Measurements from ENCODE around the gene VAV3. TPM values are rescaled to one million over a fixed set of nuclear protein-coding genes. Genes with fewer than 3 reads are reported as not detected.

Gene VAV3
- total and polyA plus RNA-seq, 2 of the 8 experiments (the other 6 are each of a cell fraction or from before 2014, with no cell fraction given) = 2.9 to 7.9 TPM

DNA sequence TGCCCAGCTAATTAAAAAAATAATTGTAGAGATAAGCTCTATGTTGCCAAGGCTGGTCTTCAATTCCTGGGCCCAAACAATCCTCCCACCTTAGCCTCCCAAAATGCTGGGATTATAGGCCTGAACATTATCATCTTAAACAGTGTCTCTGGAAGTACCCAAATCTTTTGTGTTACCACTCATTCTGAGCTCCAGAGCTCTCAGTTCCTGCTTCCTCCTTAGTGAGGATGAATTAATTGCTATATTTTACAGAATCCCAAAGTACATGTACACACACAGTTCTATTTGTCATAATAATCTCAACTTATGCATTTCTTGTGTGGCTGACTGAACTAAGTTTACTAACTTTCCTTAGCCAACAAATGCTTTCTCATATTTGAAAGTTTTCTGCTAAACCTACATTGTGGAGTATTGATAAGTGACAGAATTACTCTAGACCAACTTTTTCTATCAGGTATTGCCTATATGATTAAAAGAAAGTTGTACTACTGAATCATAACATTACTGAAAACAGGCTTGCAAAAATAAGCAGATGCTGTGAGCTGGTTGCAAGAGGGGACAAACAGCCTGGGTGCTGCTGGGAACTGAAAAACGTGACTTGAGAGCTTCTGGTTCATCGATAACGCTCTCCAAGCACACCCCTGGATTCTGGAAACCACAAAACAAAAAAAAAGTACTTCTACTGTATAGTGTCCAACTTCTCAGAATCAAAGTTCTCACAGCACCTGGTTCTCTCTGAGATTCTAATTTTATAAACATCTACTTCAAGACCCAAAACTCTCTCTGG, 15.3 kb downstream of the VAV3 start:
- H3K23me2 ChIP-seq (ENCODE audit: low read depth, low read length) = no peaks in the 10 kb centered on the region; the same call in 1 of the 2 replicates
- no peak overlapping the region for H2BK20ac ChIP-seq (ENCODE audit: low read length)
- no peaks in the 10 kb centered on the region for H4K20me1 ChIP-seq (replicated peaks in 1 of 2; ENCODE audit: control insufficient read depth in 1 of 2, insufficient read depth in 2 of 2, low read length in 2 of 2)
- H2AFZ ChIP-seq (ENCODE audit: low read length) = no peak overlapping the region
- H4K8ac ChIP-seq (ENCODE audit: extremely low read depth, insufficient read depth, low read length) = no peak overlapping the region
- H3K4me1 ChIP-seq (replicated peaks in 1 of 4; ENCODE audit: control insufficient read depth in 3 of 4, insufficient read depth in 4 of 4, low read length in 3 of 4) = 0 out of 7 replicates have a peak, but pooled peaks cover 0 to 4% (median 0%) of the 10 kb centered on the region in 4 experiments
- H3K27ac ChIP-seq (ENCODE audit: low read depth, low read length) = no peak overlapping the region
- no peak overlapping the region for H4K5ac ChIP-seq (ENCODE audit: insufficient read length, low read depth, low read length)
- no peak overlapping the region for H2BK12ac ChIP-seq (ENCODE audit: low read depth, low read length)
- H3K56ac ChIP-seq (replicated peaks; ENCODE audit: insufficient read length, low read depth, low read length) = no peak overlapping the region
- POLR2A ChIA-PET (ENCODE audit: partially characterized antibody) = no interaction called here
- no peak overlapping the region for H3K4me2 ChIP-seq (ENCODE audit: insufficient read depth in 1 of 2, low read depth in 2 of 2, low read length in 2 of 2)
- no peaks in the 10 kb centered on the region; the same call in 1 of the 2 replicates for H3K79me1 ChIP-seq (ENCODE audit: low read depth, low read length)
- H3K9ac ChIP-seq (replicated peaks in 1 of 4; ENCODE audit: extremely low read depth in 1 of 4, low read depth in 3 of 4, low read length in 3 of 4) = no peak overlapping the region
- H2BK15ac ChIP-seq (ENCODE audit: low read length) = no peak overlapping the region
- CTCF ChIA-PET (ENCODE audit: partially characterized antibody) = interaction anchor here (0.9 to 1.7 kb wide), 2 partner anchors 47 to 164 kb away, joined by 3 read pairs; no protein-coding TSS in a partner anchor
- no peak overlapping the region for H2AK5ac ChIP-seq (ENCODE audit: low read depth, low read length)
- H2BK120ac ChIP-seq (replicated peaks; ENCODE audit: low read depth, low read length) = no peak overlapping the region
- 84% methylated on average over 3 of the region's 3 CpGs; no CpG with 5 or more reads in 1 of the 2 experiments for WGBS, 2 experiments (ENCODE audit: extremely low coverage in 1 of 2, insufficient coverage in 1 of 2, insufficient read length in 1 of 2, insufficient replicate concordance in 2 of 2, low coverage in 1 of 2, low lambda C conversion rate in 2 of 2, missing lambda C conversion rate in 1 of 2)
- no peaks in the 10 kb centered on the region for H3K27me3 ChIP-seq (replicated peaks in 1 of 4; ENCODE audit: control insufficient read depth in 3 of 4, extremely low read depth in 1 of 4, insufficient read depth in 3 of 4, low read length in 3 of 4)
- no peak overlapping the region for H4K91ac ChIP-seq (replicated peaks; ENCODE audit: insufficient read length, low read length)
- H3K4me3 ChIP-seq (ENCODE audit: extremely low read depth in 1 of 4, insufficient read depth in 2 of 4, low read depth in 3 of 4, low read length in 4 of 4) = no peak overlapping the region
- H3K79me2 ChIP-seq (ENCODE audit: control insufficient read depth in 1 of 2, insufficient read depth in 2 of 2, low read length in 2 of 2) = peaks cover 0 to 4% of the 10 kb centered on the region in 2 experiments; a peak in 2 of 4 replicates
- no peak overlapping the region for H3K14ac ChIP-seq (ENCODE audit: insufficient read length)
- H2BK5ac ChIP-seq (ENCODE audit: low read depth, low read length) = no peak overlapping the region
- no peak overlapping the region for H3K18ac ChIP-seq (ENCODE audit: extremely low read depth, low read length)
- DNase-seq (ENCODE audit: low read depth in 1 of 2, low spot score in 2 of 2) = no peak
- no peak for FAIRE-seq
- no peak overlapping the region for H3K23ac ChIP-seq (ENCODE audit: insufficient read length)
- no peaks in the 10 kb centered on the region for H3K36me3 ChIP-seq (ENCODE audit: control insufficient read depth in 2 of 4, insufficient read depth in 4 of 4, low read length in 3 of 4)
- H3K4ac ChIP-seq (replicated peaks; ENCODE audit: insufficient read length, low read depth, low read length) = no peak overlapping the region
- H3K9me3 ChIP-seq (ENCODE audit: insufficient read depth in 2 of 2, low read depth in 1 of 2, low read length in 1 of 2) = no peaks in the 10 kb centered on the region
- TF ChIP-seq, protein P1, sequence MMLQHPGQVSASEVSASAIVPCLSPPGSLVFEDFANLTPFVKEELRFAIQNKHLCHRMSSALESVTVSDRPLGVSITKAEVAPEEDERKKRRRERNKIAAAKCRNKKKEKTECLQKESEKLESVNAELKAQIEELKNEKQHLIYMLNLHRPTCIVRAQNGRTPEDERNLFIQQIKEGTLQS (IDR thresholded peaks at IDR 0.05; ENCODE audit: insufficient read depth, low read depth, low read length) = no peak
- no peak for TF ChIP-seq EP300 (IDR thresholded peaks at IDR 0.05; ENCODE audit: borderline replicate concordance in 1 of 2, low read depth in 2 of 2, low read length in 2 of 2)
- TF ChIP-seq CHD2 (IDR thresholded peaks at IDR 0.05; ENCODE audit: low read length) = no peak
- TF ChIP-seq CBX8 (IDR thresholded peaks at IDR 0.05; ENCODE audit: borderline replicate concordance, low read depth, low read length) = no peak
- TF ChIP-seq POU5F1 (IDR thresholded peaks at IDR 0.05; ENCODE audit: low read depth, low read length) = no peak
- TF ChIP-seq TAF1 (IDR thresholded peaks at IDR 0.05; ENCODE audit: low read depth, low read length) = no peak
- no peak for TF ChIP-seq TAF7 (optimal IDR thresholded peaks at IDR 0.05; ENCODE audit: borderline replicate concordance, low read depth, low read length)
- TF ChIP-seq SP2 (IDR thresholded peaks at IDR 0.05; ENCODE audit: low read length) = no peak
- TF ChIP-seq, protein P2, sequence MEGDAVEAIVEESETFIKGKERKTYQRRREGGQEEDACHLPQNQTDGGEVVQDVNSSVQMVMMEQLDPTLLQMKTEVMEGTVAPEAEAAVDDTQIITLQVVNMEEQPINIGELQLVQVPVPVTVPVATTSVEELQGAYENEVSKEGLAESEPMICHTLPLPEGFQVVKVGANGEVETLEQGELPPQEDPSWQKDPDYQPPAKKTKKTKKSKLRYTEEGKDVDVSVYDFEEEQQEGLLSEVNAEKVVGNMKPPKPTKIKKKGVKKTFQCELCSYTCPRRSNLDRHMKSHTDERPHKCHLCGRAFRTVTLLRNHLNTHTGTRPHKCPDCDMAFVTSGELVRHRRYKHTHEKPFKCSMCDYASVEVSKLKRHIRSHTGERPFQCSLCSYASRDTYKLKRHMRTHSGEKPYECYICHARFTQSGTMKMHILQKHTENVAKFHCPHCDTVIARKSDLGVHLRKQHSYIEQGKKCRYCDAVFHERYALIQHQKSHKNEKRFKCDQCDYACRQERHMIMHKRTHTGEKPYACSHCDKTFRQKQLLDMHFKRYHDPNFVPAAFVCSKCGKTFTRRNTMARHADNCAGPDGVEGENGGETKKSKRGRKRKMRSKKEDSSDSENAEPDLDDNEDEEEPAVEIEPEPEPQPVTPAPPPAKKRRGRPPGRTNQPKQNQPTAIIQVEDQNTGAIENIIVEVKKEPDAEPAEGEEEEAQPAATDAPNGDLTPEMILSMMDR (IDR thresholded peaks at IDR 0.05; ENCODE audit: control extremely low read depth in 1 of 3, insufficient read depth in 1 of 3, low read depth in 1 of 3, low read length in 3 of 3) = no peak
